Psoas muscle (tissue), 8 donors: ENCODE results near the gene GRK5. TPM values are rescaled to one million over a fixed set of nuclear protein-coding genes. Genes with fewer than 3 reads are reported as not detected.

Source experiments
- ATAC-seq, 4 donors: fragments of 200-7000 bp; cut with Tn5 transposase; one replicate each; pipeline ENCODE4 v1.9.1; 2020; ENCODE audit warnings: moderate library complexity in 3 of 4, mild to moderate bottlenecking in 2 of 4
- DNase-seq, 2 donors: peaks; one replicate each; pipeline ENCODE4 v3.0.0-alpha.2; 2020
- H3K27ac ChIP-seq: fragments of 200-600 bp; one replicate; pipeline ENCODE4 v1.8.0; 2022
- H3K27me3 ChIP-seq, 3 donors: fragments of 200-600 bp in 1 of 3; one replicate each; pipeline versions ENCODE4 v1.6.1 to v1.8.0; 2013 to 2022; ENCODE audit warnings: low read length in 2 of 3, mild to moderate bottlenecking in 2 of 3, moderate library complexity in 1 of 3; ENCODE audit not compliant: insufficient read depth in 3 of 3
- H3K36me3 ChIP-seq, 2 donors: fragments of 200-600 bp in 1 of 2; one replicate each; pipeline versions ENCODE4 v1.6.1 to v1.8.0; 2013 to 2022; ENCODE audit warnings: low read depth in 1 of 2, mild to moderate bottlenecking in 1 of 2, moderate library complexity in 1 of 2; ENCODE audit not compliant: insufficient read depth in 1 of 2
- H3K4me1 ChIP-seq: fragments of 200-600 bp; one replicate; pipeline ENCODE4 v1.8.0; 2022
- H3K4me3 ChIP-seq: fragments of 200-600 bp; one replicate; pipeline ENCODE4 v1.8.0; 2022; ENCODE audit warnings: mild to moderate bottlenecking
- H3K9me3 ChIP-seq: fragments of 200-600 bp; one replicate; pipeline ENCODE4 v1.8.0; 2022
- WGBS, 3 donors: extraction: QIAGEN DNeasy Blood & Tissue Kit; methylation state at CpG; one replicate each; pipeline versions ENCODE4 v1.1.6 to v1.1.7; 2013; 5-methylcytosine and 5-hydroxymethylcytosine counted together
- intact Hi-C, 2 donors: fragments of 100-400 bp; cut with DNase I; formaldehyde crosslinking; loops; one replicate each; pipeline versions ENCODE4 v1.11.0 to v1.14.2; 2022
- polyA plus RNA-seq, 3 donors: library from polyadenylated mRNA; stranded (reverse); fragments of 200-250 nt; gene quantifications; one replicate each; pipeline ENCODE4 v1.2.3, GENCODE V29; 2013
- total RNA-seq, 4 donors: library from RNA; stranded (reverse); fragmentation: NEBNext Ultra II Directional in 2 of 4; extraction: Animal tissue kit (Norgen Biotek cat#: 25700) in 2 of 4; gene quantifications; one replicate each; pipeline versions ENCODE4 v1.2.1 to v1.2.4, GENCODE V29; 2021 to 2023
- TF ChIP-seq, protein P1 (sequence below): fragments of 200-600 bp; IDR thresholded peaks from one replicate; pipeline ENCODE4 v1.8.0; 2022; ENCODE audit warnings: antibody characterized with exemption
- donor health status: healthy with polysubstance abuse.
- donor health status: DM: no; HTN: no; CAD: no; lungs with moderate emphysema.
- donor health status: Bipolar disorder and iron deficiency.
- donor health status: healthy.
- donor health status: DM: yes; HTN: yes; CAD: no.
- donor health status: DM: no; HTN: no; CAD: no.
- donor health status: DM: no; HTN: no; CAD: no.
- donor health status: DM: yes; HTN: yes; CAD: no.

The GRK5 gene
- total and polyA plus RNA-seq, 7 donors = 7.0 to 15.5 (median 8.0) TPM

DNA sequence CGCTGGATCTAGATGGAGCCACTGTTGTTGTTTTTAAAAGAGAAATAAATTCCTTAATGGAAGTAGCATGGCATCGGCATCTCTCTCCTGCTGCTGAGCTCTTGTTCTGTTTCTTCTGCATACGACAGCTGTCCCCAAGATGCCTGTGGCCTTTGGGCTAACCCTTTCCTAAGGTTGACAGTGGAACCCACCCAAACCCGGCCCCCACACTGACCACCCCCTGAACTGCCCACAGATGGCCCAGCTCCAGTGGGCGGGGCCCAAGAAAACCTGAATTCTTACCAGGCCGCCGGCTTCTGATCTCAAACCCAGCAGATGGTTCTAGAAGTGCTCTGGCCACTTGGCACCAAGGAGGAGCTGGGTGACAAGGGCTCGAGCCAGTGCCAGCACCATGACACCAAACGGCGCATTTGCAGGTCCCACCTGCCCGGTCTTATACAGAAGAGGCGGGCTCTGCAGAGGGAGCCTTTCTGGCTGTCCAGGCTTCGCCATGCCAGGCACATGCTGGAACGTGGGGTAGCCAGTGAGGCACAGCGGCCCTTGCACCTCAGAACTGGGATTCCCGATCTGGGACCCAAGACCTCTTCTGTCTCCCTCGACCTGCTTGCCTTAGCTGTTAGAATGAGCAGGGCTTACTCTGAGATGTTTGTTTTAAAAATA, 252.4 kb downstream of the GRK5 start:
- no peaks in the 10 kb centered on the region for H3K27me3 ChIP-seq
- no peaks in the 10 kb centered on the region for H3K36me3 ChIP-seq
- intact Hi-C loops = no loop called here
- H3K27ac ChIP-seq = no peak overlapping the region
- WGBS, 3 donors = 81 to 86% (median 85%) methylated on average over 17 of the region's 17 CpGs
- no peak for ATAC-seq
- H3K4me3 ChIP-seq = no peak overlapping the region
- no peaks in the 10 kb centered on the region for H3K9me3 ChIP-seq
- no peak for DNase-seq
- H3K4me1 ChIP-seq = no peaks in the 10 kb centered on the region
- TF ChIP-seq, protein P1, sequence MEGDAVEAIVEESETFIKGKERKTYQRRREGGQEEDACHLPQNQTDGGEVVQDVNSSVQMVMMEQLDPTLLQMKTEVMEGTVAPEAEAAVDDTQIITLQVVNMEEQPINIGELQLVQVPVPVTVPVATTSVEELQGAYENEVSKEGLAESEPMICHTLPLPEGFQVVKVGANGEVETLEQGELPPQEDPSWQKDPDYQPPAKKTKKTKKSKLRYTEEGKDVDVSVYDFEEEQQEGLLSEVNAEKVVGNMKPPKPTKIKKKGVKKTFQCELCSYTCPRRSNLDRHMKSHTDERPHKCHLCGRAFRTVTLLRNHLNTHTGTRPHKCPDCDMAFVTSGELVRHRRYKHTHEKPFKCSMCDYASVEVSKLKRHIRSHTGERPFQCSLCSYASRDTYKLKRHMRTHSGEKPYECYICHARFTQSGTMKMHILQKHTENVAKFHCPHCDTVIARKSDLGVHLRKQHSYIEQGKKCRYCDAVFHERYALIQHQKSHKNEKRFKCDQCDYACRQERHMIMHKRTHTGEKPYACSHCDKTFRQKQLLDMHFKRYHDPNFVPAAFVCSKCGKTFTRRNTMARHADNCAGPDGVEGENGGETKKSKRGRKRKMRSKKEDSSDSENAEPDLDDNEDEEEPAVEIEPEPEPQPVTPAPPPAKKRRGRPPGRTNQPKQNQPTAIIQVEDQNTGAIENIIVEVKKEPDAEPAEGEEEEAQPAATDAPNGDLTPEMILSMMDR = no peak

DNA sequence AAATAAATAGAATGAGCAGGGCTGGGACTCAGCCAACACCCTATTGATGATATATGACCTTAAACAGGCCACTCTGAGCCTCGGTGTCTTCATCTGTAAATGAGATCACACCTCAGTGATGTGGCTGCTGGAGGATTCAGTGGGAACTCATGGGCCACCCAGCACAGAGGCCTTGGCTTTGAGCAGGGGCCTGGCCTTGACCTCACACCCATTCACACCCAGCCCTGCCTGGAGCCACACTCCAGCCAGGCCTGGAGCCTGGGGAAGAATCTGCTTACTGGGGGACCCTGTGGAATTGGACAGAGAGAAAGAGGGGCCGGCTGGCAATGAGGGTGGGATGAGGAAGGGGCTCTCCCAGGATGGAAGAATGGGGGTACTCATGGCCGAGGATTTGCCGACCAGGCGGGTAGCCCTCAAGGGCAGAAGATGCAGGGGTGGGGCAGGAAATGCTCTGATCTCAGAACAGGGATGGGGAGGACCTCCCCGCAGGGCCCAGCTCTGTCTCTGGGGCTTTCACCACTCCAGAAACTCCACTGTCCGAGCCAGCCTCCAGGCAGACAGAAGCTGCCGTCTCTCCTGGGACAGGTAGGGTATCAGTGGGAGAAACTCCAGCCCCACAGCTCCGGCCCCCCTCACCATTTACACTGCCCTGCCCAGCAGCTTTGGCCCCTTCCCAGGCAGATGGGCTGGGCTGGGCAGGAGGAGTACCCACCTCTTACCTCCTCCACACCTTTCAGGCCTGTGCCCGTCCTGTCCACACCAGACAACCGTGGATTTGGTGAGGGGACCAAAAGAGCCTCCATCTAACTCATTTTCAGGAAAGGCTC, 253.2 kb downstream of the GRK5 start:
- Histone ChIP-seq H3K36me3 (no peaks in the 10 kb centered on the region), H3K4me1 (no peaks in the 10 kb centered on the region), H3K9me3 (no peaks in the 10 kb centered on the region), H3K27ac (no peak overlapping the region), H3K27me3 (no peaks in the 10 kb centered on the region), H3K4me3 (no peak overlapping the region)
- ATAC-seq (no peak), DNase-seq (no peak)
- TF ChIP-seq, protein P1 = no peak
- 81 to 86% (median 82%) methylated on average over 11 of the region's 11 CpGs for WGBS, 3 donors
- intact Hi-C loops = no loop called here

DNA sequence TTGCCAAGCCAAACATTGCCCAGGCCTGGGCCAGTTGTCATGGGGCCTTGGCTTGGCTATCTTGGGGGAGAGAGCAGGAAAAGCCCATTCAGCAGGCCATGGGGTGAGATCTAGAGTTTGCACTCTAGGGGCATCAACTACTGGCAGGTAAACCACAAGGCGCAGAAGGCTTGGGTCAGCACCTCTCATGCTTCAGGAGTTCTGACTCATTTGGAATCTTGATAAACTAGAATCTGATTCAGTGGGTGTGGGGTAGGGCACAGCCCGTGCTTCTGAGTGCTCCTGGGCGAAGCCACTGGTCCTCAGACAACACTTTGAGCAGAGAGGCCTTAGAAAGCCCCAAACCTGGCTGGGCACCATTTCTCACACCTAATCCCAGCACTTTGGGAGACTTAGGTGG, 254.0 kb downstream of the GRK5 start:
- TF ChIP-seq, protein P1 = no peak
- H3K4me3 ChIP-seq = no peak overlapping the region
- intact Hi-C loops = no loop called here
- ATAC-seq (no peak), DNase-seq (no peak)
- H3K4me1 ChIP-seq = no peaks in the 10 kb centered on the region
- H3K36me3 ChIP-seq = no peaks in the 10 kb centered on the region
- WGBS, 3 donors = 94 to 97% (median 96%) methylated on average over 3 of the region's 3 CpGs
- no peaks in the 10 kb centered on the region for H3K9me3 ChIP-seq
- H3K27ac ChIP-seq = no peak overlapping the region
- peaks cover 0 to 3% (median 0%) of the 10 kb centered on the region in 3 donors for H3K27me3 ChIP-seq

DNA sequence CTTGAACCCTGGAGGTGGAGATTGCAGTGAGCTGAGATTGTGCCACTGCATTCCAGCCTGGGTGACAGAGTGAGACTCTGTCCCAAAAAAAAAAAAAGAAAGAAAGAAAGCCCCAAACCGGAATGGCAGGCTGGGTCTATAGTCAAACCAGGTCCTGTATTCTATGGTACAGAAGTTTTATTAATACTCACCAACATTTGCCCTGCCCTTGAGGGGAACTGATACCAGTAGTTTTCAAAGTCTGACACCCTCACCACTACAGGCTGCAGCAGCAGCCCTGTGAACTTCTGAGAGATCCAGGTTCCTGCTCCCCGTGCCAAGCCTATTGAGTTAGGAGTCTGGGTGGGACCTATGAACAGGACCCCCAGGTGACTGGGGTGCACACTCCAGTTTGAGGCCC, 254.6 kb downstream of the GRK5 start:
- ATAC-seq (no peak), DNase-seq (no peak)
- H3K4me1 ChIP-seq = no peaks in the 10 kb centered on the region
- H3K27ac ChIP-seq = no peak overlapping the region
- WGBS, 3 donors = 77 to 84% (median 83%) methylated on average over 2 of the region's 2 CpGs
- H3K27me3 ChIP-seq = peaks cover 0 to 3% (median 0%) of the 10 kb centered on the region in 3 donors
- intact Hi-C loops = no loop called here
- no peaks in the 10 kb centered on the region for H3K9me3 ChIP-seq
- no peaks in the 10 kb centered on the region for H3K36me3 ChIP-seq
- H3K4me3 ChIP-seq = no peak overlapping the region
- TF ChIP-seq, protein P1 = no peak
